GM12878 (cell line): ENCODE measurements around the gene DISP3.

Experiments used
- CBX5 ChIP-seq: sonication (generic); IDR thresholded peaks from 2 replicates; pipeline ENCODE4 v1.6.1; 2016; ENCODE audit warnings: low read depth, moderate library complexity, mild to moderate bottlenecking, inconsistent platforms
- CHD4 ChIP-seq: fragments of 200-600 bp; sonication (generic); IDR thresholded peaks from 2 replicates; pipeline ENCODE4 v1.6.1; 2016; ENCODE audit warnings: mild to moderate bottlenecking
- CTCF ChIP-seq, 3 experiments: IDR thresholded peaks in 2 of 3; conservative IDR thresholded peaks in 1 of 3; 2 replicates each; pipeline ENCODE4 v1.5.1; 2011; ENCODE audit warnings: low read depth in 3 of 3, low read length in 3 of 3, mild to moderate bottlenecking in 3 of 3, control low read depth in 2 of 3, moderate library complexity in 2 of 3, inconsistent platforms in 1 of 3, mixed read lengths in 1 of 3; ENCODE audit not compliant: control insufficient read depth in 2 of 3, insufficient read depth in 1 of 3; ENCODE audit errors: extremely low read depth in 1 of 3
- EGR1 ChIP-seq, 2 experiments: IDR thresholded peaks; 1 replicate in 1 of 2; 2 replicates in 1 of 2; pipeline ENCODE4 v1.6.1; 2011 to 2012; ENCODE audit warnings: low read depth in 2 of 2, low read length in 2 of 2, borderline replicate concordance in 1 of 2, mild to moderate bottlenecking in 1 of 2, moderate library complexity in 1 of 2
- ELK1 ChIP-seq: IDR thresholded peaks from 2 replicates; pipeline ENCODE4 v1.6.1; 2012; ENCODE audit warnings: low read depth, low read length, improper control_type of control experiment
- FOXK2 ChIP-seq: fragments of 450-650 bp; IDR thresholded peaks from 2 replicates; pipeline ENCODE4 v1.6.1; 2017; ENCODE audit warnings: mild to moderate bottlenecking, moderate library complexity
- FOXM1 ChIP-seq: IDR thresholded peaks from 2 replicates; pipeline ENCODE4 v1.6.1; 2012; ENCODE audit warnings: low read depth, mild to moderate bottlenecking, inconsistent platforms, low read length, moderate library complexity
- MXI1 ChIP-seq: fragments of 150-350 bp; IDR thresholded peaks from 2 replicates; pipeline ENCODE4 v1.6.1; 2011; ENCODE audit warnings: low read depth, mild to moderate bottlenecking, inconsistent platforms, low read length, improper control_type of control experiment
- POLR2AphosphoS5 ChIP-seq: IDR thresholded peaks from 2 replicates; pipeline ENCODE4 v1.6.1; 2011; ENCODE audit warnings: mild to moderate bottlenecking, low read length, inconsistent platforms
- TAF1 ChIP-seq: IDR thresholded peaks from 2 replicates; pipeline ENCODE4 v1.6.1; 2011; ENCODE audit warnings: mild to moderate bottlenecking, low read depth, low read length, borderline replicate concordance
- TCF12 ChIP-seq: IDR thresholded peaks from 2 replicates; pipeline ENCODE4 v1.6.1; 2011; ENCODE audit warnings: low read depth, mild to moderate bottlenecking, low read length
- USF1 ChIP-seq: IDR thresholded peaks from 2 replicates; pipeline ENCODE4 v1.6.1; 2011; ENCODE audit warnings: borderline replicate concordance, low read depth, mild to moderate bottlenecking, moderate library complexity, mixed read lengths, low read length; ENCODE audit not compliant: insufficient read depth; ENCODE audit errors: extremely low read length
- ZNF24 ChIP-seq: fragments of 450-650 bp; IDR thresholded peaks from 2 replicates; pipeline ENCODE4 v1.6.1; 2017; ENCODE audit warnings: antibody characterized with exemption, mild to moderate bottlenecking

- TF ChIP-seq CTCF (IDR thresholded peaks at IDR 0.05 in 2 of 3, conservative IDR thresholded peaks at IDR 0.05 in 1 of 3; ENCODE audit: control insufficient read depth in 2 of 3, extremely low read depth in 1 of 3, insufficient read depth in 1 of 3, low read depth in 3 of 3, low read length in 3 of 3) (no peak), FOXK2 (no peak), EGR1 (IDR thresholded peaks at IDR 0.05; ENCODE audit: borderline replicate concordance in 1 of 2, low read depth in 2 of 2, low read length in 2 of 2) (no peak), ZNF24 (no peak), CHD4 (no peak), USF1 (no peak), MXI1 (no peak), FOXM1 (no peak), TCF12 (no peak), CBX5 (no peak), ELK1 (no peak), TAF1 (no peak), POLR2AphosphoS5 (no peak)
These were observed 4.1 kb upstream of the DISP3 start for GRCh38 chr1:11474826-11475225.
